B cell (primary cell): ENCODE measurements around the gene ADGRE1. TPM values are rescaled to one million over a fixed set of nuclear protein-coding genes. Genes with fewer than 3 reads are reported as not detected.

Experiments used
- ATAC-seq: fragments of 200-7000 bp; cut with Tn5 transposase; one replicate; pipeline ENCODE4 v1.10.0; 2021; ENCODE audit warnings: low read depth, mild to moderate bottlenecking, moderate number of reproducible peaks, moderate library complexity
- CTCF ChIA-PET: fragments of 350-600 bp; sonication (Branson Sonifier 250); formaldehyde crosslinking; loops from one replicate; lab custom pipeline; 2021; ENCODE audit warnings: antibody characterized with exemption, inconsistent platforms; lab: Charles Lee
- POLR2A ChIA-PET: fragments of 350-600 bp; sonication (Branson Sonifier 250); formaldehyde crosslinking; loops from one replicate; lab custom pipeline; 2021; ENCODE audit warnings: antibody characterized with exemption; lab: Charles Lee
- DNase-seq: peaks from one replicate; pipeline ENCODE4 v3.0.0; 2013
- H2AFZ ChIP-seq: 2 replicates; pipeline ENCODE4 v1.6.1; 2012; ENCODE audit warnings: mild to moderate bottlenecking, low read depth, low read length; ENCODE audit not compliant: insufficient read depth, poor library complexity, severe bottlenecking
- H3K27ac ChIP-seq, 2 donors: 1 replicate in 1 of 2; 2 replicates in 1 of 2; pipeline ENCODE4 v1.5.1; 2012 to 2013; ENCODE audit warnings: low read length in 2 of 2, mild to moderate bottlenecking in 2 of 2, moderate library complexity in 1 of 2
- H3K27me3 ChIP-seq, 4 experiments: fragments of 200-600 bp in 1 of 4; sonication (generic) in 1 of 4; replicated peaks in 1 of 4; 1 replicate in 2 of 4; 2 replicates in 2 of 4; pipeline versions ENCODE4 v1.6.1 to v1.7.0; 2013 to 2016; ENCODE audit warnings: low read length in 3 of 4, mild to moderate bottlenecking in 2 of 4, mixed read lengths in 1 of 4, moderate library complexity in 1 of 4; ENCODE audit not compliant: insufficient read depth in 4 of 4, control insufficient read depth in 3 of 4; ENCODE audit errors: control extremely low read depth in 1 of 4
- H3K36me3 ChIP-seq, 2 experiments: replicated peaks in 1 of 2; 1 replicate in 1 of 2; 2 replicates in 1 of 2; pipeline versions ENCODE4 v1.6.1 to v1.7.1; 2013; ENCODE audit warnings: low read length in 1 of 2; ENCODE audit not compliant: insufficient read depth in 2 of 2, control insufficient read depth in 1 of 2; ENCODE audit errors: control extremely low read depth in 1 of 2, extremely low read depth in 1 of 2
- H3K4me1 ChIP-seq, 2 donors: fragments of 200-600 bp in 1 of 2; sonication (generic) in 1 of 2; 1 replicate in 1 of 2; 2 replicates in 1 of 2; pipeline versions ENCODE4 v1.5.1 to v1.6.1; 2013 to 2017; ENCODE audit warnings: low read length in 2 of 2; ENCODE audit not compliant: control insufficient read depth in 2 of 2, insufficient read depth in 2 of 2
- H3K4me2 ChIP-seq: replicated peaks from 2 replicates; pipeline ENCODE3; 2012; ENCODE audit warnings: mild to moderate bottlenecking, low read depth, low read length; ENCODE audit not compliant: poor library complexity, severe bottlenecking
- H3K4me3 ChIP-seq, 5 experiments: fragments of 200-600 bp in 1 of 5; sonication (generic) in 1 of 5; 1 replicate in 3 of 5; 2 replicates in 2 of 5; pipeline versions ENCODE4 v1.5.1 to v1.7.0; 2011 to 2016; ENCODE audit warnings: low read length in 4 of 5, mild to moderate bottlenecking in 4 of 5, low read depth in 2 of 5, control low read depth in 1 of 5, moderate library complexity in 1 of 5; ENCODE audit not compliant: insufficient read depth in 1 of 5; ENCODE audit errors: control extremely low read depth in 1 of 5, extremely low read depth in 1 of 5
- H3K79me2 ChIP-seq: fragments of 200-600 bp; sonication (generic); one replicate; pipeline ENCODE4 v1.6.0; 2016; ENCODE audit warnings: low read length; ENCODE audit not compliant: control insufficient read depth, insufficient read depth
- H3K9ac ChIP-seq: fragments of 200-600 bp; sonication (generic); 2 replicates; pipeline ENCODE4 v1.6.1; 2017; ENCODE audit warnings: mild to moderate bottlenecking, low read length, moderate library complexity
- H3K9me3 ChIP-seq, 3 donors: one replicate each; pipeline versions ENCODE4 v1.6.1 to v1.7.1; 2013; ENCODE audit warnings: low read length in 2 of 3; ENCODE audit not compliant: control insufficient read depth in 2 of 3, insufficient read depth in 1 of 3; ENCODE audit errors: control extremely low read depth in 1 of 3
- H4K20me1 ChIP-seq: 2 replicates; pipeline ENCODE4 v1.6.0; 2012; ENCODE audit warnings: mild to moderate bottlenecking, low read length; ENCODE audit not compliant: insufficient read depth, control insufficient read depth, poor library complexity, severe bottlenecking
- H3K27ac Mint-ChIP-seq: one replicate; pipeline ENCODE4 v1.8.0; 2021; ENCODE audit warnings: mixed read lengths
- H3K27me3 Mint-ChIP-seq: one replicate; pipeline ENCODE4 v1.8.0; 2021; ENCODE audit warnings: mixed read lengths
- H3K4me1 Mint-ChIP-seq: one replicate; pipeline ENCODE4 v1.8.0; 2021; ENCODE audit warnings: mixed read lengths
- H3K4me3 Mint-ChIP-seq: one replicate; pipeline ENCODE4 v1.8.0; 2021; ENCODE audit warnings: mixed read lengths
- H3K9me3 Mint-ChIP-seq: one replicate; pipeline ENCODE4 v1.8.0; 2022; ENCODE audit warnings: mixed read lengths; ENCODE audit not compliant: insufficient read depth
- CTCF ChIP-seq: fragments of 200-600 bp; IDR thresholded peaks from one replicate; pipeline ENCODE4 v1.8.0; 2022; ENCODE audit warnings: antibody characterized with exemption, mild to moderate bottlenecking
- EZH2 ChIP-seq: IDR thresholded peaks from 2 replicates; pipeline ENCODE4 v1.6.1; 2012; ENCODE audit warnings: borderline replicate concordance, low read depth, mild to moderate bottlenecking, moderate library complexity, low read length; ENCODE audit not compliant: insufficient read depth, poor library complexity, severe bottlenecking
- WGBS: methylation state at CpG from one replicate; pipeline ENCODE4 v1.1.5; 2013; ENCODE audit warnings: missing lambda C conversion rate; ENCODE audit not compliant: insufficient coverage; 5-methylcytosine and 5-hydroxymethylcytosine counted together
- intact Hi-C: fragments of 100-400 bp; cut with micrococcal nuclease; formaldehyde crosslinking; loops from one replicate; pipeline ENCODE4 v1.10.0; 2022
- polyA plus RNA-seq: library from polyadenylated mRNA; depleted of rRNA; stranded (reverse); fragments of >200 nt; gene quantifications from 2 replicates; pipeline ENCODE4 v1.2.3, GENCODE V29; 2012
- total RNA-seq, 2 donors: library from RNA; stranded (reverse); fragments of 120-200 nt in 1 of 2; gene quantifications; 1 replicate in 1 of 2; 2 replicates in 1 of 2; pipeline versions ENCODE4 v1.2.3 to v1.2.4, GENCODE V29; 2013 to 2022

Gene ADGRE1
- total and polyA plus RNA-seq, 2 donors (not counting 1 experiment from before 2014, with no cell fraction given) = 0.21 TPM; not detected in 1

GRCh38 chr19:6854758-6855157 lies 32.6 kb upstream of the ADGRE1 start:
- Mint-ChIP-seq H3K9me3 (no peaks in the 10 kb centered on the region), H3K27ac (no peak overlapping the region), H3K4me1 (no peaks in the 10 kb centered on the region), H3K27me3 (no peaks in the 10 kb centered on the region), H3K4me3 (no peak overlapping the region)
- Histone ChIP-seq H4K20me1 (no peaks in the 10 kb centered on the region), H3K9me3 (no peaks in the 10 kb centered on the region), H3K4me1 (no peaks in the 10 kb centered on the region), H3K79me2 (peaks cover 3% of the 10 kb centered on the region), H3K27ac (no peak overlapping the region), H2AFZ (no peak overlapping the region), H3K4me2 (no peak overlapping the region), H3K4me3 (no peak overlapping the region), H3K36me3 (peaks cover 8 to 55% of the 10 kb centered on the region in 2 experiments), H3K9ac (no peak overlapping the region), H3K27me3 (no peaks in the 10 kb centered on the region)
- intact Hi-C loops = no loop called here
- WGBS = 94% methylated on average over 2 of the region's 2 CpGs
- no peak for DNase-seq
- POLR2A ChIA-PET = interaction anchor here (0.7 kb wide), 1 partner anchor 27 kb away, joined by 3 read pairs; no protein-coding TSS in a partner anchor
- TF ChIP-seq CTCF (no peak), EZH2 (no peak)
- CTCF ChIA-PET = no interaction called here
- no peak for ATAC-seq

GRCh38 chr19:6856749-6857372 lies 30.5 kb upstream of the ADGRE1 start:
- no peak for TF ChIP-seq EZH2
- no peak for TF ChIP-seq CTCF
- Histone ChIP-seq H4K20me1 (no peaks in the 10 kb centered on the region), H3K27me3 (no peaks in the 10 kb centered on the region), H3K79me2 (no peaks in the 10 kb centered on the region), H3K9ac (no peak overlapping the region), H3K4me1 (no peaks in the 10 kb centered on the region), H2AFZ (no peak overlapping the region), H3K36me3 (peaks cover 8 to 37% of the 10 kb centered on the region in 2 experiments), H3K4me2 (no peak overlapping the region), H3K4me3 (no peak overlapping the region), H3K27ac (peak overlapping the region in 1 of 2 donors; percentile 15), H3K9me3 (no peaks in the 10 kb centered on the region)
- ATAC-seq (no peak), DNase-seq (no peak)
- Mint-ChIP-seq H3K4me3 (no peak overlapping the region), H3K27ac (no peak overlapping the region), H3K27me3 (no peaks in the 10 kb centered on the region), H3K4me1 (peaks cover 2% of the 10 kb centered on the region), H3K9me3 (no peaks in the 10 kb centered on the region)
- ChIA-PET CTCF (interaction anchor here (0.6 kb wide), 1 partner anchor 317 kb away, joined by 3 read pairs; no protein-coding TSS in a partner anchor), POLR2A (no interaction called here)
- intact Hi-C loops = no loop called here
- WGBS = 85% methylated on average over 12 of the region's 14 CpGs
